Epithelial cell of prostate (primary cell): ENCODE measurements around the gene OPCML.
"Not testable (repeated sequence)": the region's sequence is repeated elsewhere in the genome, so short reads cannot be mapped to it uniquely, and the experiment has no call there.

Experiments
- DNase-seq: peaks from one replicate; pipeline ENCODE4 v3.0.0-alpha.2; 2011; ENCODE audit warnings: low read depth, low spot score
- H3K27ac ChIP-seq: fragments of 450-650 bp; 2 replicates; pipeline ENCODE4 v1.5.1; 2017; ENCODE audit warnings: mild to moderate bottlenecking

OPCML gene

GRCh38 chr11:132408877-132409276, 1123.4 kb downstream of the OPCML start:
- no peak for DNase-seq
- no peak overlapping the region for H3K27ac ChIP-seq

- no peak overlapping the region for H3K27ac ChIP-seq
- no peak for DNase-seq
These were observed 1126.6 kb downstream of the OPCML start for GRCh38 chr11:132405728-132406127.

- no peak overlapping the region for H3K27ac ChIP-seq
- DNase-seq: no peak
These were observed 1130.1 kb downstream of the OPCML start for GRCh38 chr11:132402071-132402684.

GRCh38 chr11:132396318-132396717, 1136.0 kb downstream of the OPCML start:
- DNase-seq: no peak
- H3K27ac ChIP-seq: no peak overlapping the region

GRCh38 chr11:132395434-132395833, 1136.9 kb downstream of the OPCML start:
- no peak overlapping the region for H3K27ac ChIP-seq
- no peak for DNase-seq

GRCh38 chr11:132379540-132379939, 1152.8 kb downstream of the OPCML start:
- no peak overlapping the region for H3K27ac ChIP-seq
- DNase-seq: no peak

- DNase-seq: no peak
These were observed 1158.7 kb downstream of the OPCML start for GRCh38 chr11:132373405-132374143.

GRCh38 chr11:132370114-132370513, 1162.2 kb downstream of the OPCML start:
- not testable (repeated sequence) for DNase-seq, H3K27ac ChIP-seq

More at GRCh38 chr11:132373405-132374143, 1158.7 kb downstream of the OPCML start:
- no peak overlapping the region for H3K27ac ChIP-seq

GRCh38 chr11:132367293-132367692, 1165.0 kb downstream of the OPCML start:
- no peak for DNase-seq
- H3K27ac ChIP-seq: no peak overlapping the region

- H3K27ac ChIP-seq: no peak overlapping the region
- no peak for DNase-seq
These were observed 1166.7 kb downstream of the OPCML start for GRCh38 chr11:132365650-132366049.
